ENCODE results near the gene MLST8. TPM values are rescaled to one million over a fixed set of nuclear protein-coding genes. Genes with fewer than 3 reads are reported as not detected.

MLST8 gene
- total RNA-seq, 4 donors from 2014 or later = 33.1 to 48.8 (median 42.8) TPM

DNA sequence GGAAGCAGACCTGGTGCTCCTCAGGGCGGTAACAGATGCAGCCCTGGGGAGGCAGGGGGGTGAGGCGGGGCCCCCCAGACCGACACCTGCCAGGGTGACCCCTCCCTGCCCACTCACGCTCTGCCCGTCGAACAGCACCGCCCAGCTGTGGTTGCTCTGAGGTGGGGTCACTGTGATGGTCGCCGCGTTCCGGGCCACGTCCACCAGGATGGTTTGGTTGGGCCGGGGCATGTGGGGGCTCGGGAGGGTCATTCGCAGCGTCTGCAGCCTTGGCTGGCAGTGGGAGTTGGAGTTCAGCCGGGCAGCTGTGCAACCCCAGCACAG is 4.7 kb downstream of the MLST8 start:
- DNase-seq = no peak
- Histone ChIP-seq H3K4me1 (peaks cover 33 to 49% (median 42%) of the 10 kb centered on the region in 3 donors), H3K27ac (no peak overlapping the region), H3K4me3 (no peak overlapping the region), H3K27me3 (no peaks in the 10 kb centered on the region), H3K36me3 (peaks cover 14 to 43% (median 25%) of the 10 kb centered on the region in 3 donors), H3K9me3 (no peaks in the 10 kb centered on the region)
- TF ChIP-seq, protein P1, sequence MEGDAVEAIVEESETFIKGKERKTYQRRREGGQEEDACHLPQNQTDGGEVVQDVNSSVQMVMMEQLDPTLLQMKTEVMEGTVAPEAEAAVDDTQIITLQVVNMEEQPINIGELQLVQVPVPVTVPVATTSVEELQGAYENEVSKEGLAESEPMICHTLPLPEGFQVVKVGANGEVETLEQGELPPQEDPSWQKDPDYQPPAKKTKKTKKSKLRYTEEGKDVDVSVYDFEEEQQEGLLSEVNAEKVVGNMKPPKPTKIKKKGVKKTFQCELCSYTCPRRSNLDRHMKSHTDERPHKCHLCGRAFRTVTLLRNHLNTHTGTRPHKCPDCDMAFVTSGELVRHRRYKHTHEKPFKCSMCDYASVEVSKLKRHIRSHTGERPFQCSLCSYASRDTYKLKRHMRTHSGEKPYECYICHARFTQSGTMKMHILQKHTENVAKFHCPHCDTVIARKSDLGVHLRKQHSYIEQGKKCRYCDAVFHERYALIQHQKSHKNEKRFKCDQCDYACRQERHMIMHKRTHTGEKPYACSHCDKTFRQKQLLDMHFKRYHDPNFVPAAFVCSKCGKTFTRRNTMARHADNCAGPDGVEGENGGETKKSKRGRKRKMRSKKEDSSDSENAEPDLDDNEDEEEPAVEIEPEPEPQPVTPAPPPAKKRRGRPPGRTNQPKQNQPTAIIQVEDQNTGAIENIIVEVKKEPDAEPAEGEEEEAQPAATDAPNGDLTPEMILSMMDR (IDR thresholded peaks at IDR 0.05) = no peak
- no peak for TF ChIP-seq POLR2A (IDR thresholded peaks at IDR 0.05)
- 87% methylated on average over 11 of the region's 17 CpGs; no CpG with 5 or more reads in 1 of the 2 donors for WGBS, 2 donors
- intact Hi-C loops (cut with DNase I) = no loop called here

DNA sequence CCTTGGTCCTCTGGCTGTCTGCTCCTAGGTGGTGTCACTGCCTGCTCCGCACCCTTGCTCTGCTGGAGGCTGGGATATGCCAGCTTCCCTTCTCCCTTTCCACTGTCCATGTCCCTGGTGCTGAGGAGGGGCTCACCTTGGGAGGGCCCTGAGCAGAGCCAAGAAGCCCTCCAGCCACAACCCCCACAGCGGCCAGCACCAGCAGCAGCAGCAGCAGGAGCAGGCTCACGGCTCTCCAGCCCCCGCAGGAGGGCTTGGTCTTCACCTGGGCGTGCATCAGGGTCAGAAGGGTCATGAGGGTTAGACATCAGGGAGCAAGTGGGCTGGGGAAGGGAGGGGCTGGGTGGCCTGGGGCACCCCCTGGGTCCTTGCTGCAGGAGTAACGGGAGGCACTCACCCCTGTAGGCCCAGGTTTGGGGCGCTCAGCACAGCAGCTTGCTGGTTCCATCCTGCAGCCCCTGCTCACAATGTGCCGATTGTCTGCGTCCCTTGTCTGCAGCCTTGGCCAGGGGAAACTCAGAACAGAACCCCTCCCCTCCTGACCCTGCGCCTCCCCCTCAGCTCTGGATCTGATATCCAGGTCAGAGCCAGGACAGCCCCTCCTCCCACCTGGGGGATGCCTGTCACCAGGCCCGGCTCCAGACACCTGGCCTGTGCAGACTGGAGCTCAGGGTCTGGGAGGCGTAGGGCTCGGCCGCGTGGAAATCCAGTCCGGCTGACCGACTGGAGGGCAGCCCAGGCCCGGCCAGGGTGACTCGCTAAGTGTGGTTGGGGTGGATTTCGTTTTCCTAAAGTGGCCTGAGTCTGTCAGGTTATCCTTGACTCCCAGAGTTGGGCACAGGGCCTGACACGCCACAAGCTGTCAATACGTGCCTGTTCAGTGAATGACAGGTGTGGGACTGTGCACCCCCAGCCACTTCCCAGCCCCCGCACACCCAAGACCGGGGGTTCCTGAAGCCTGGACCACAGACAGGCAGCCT is 5.4 kb downstream of the MLST8 start, which contains the start of gene BRICD5:
TSS of gene BRICD5 (minus strand) at position 478 of the 980 bp plus-strand sequence. CDS start at position 448, 30 bp downstream.
- Histone ChIP-seq H3K9me3 (no peaks in the 10 kb centered on the region), H3K27ac (peak within 1 kb of the TSS in 1 of 4 donors; percentile 8), H3K27me3 (no peaks in the 10 kb centered on the region), H3K4me1 (peaks cover 33 to 53% (median 40%) of the 10 kb centered on the region in 3 donors), H3K36me3 (peaks cover 14 to 43% (median 25%) of the 10 kb centered on the region in 3 donors), H3K4me3 (no peak within 1 kb of the TSS)
- intact Hi-C loops (cut with DNase I) = no loop called here
- WGBS, 2 donors = 45 to 55% methylated on average over 5 to 7 of the region's 24 CpGs
- DNase-seq = no peak
- TF ChIP-seq POLR2A (IDR thresholded peaks at IDR 0.05) = no peak
- TF ChIP-seq, protein P1 (IDR thresholded peaks at IDR 0.05) = no peak

- Histone ChIP-seq H3K9me3 (no peaks in the 10 kb centered on the region), H3K27ac (peak overlapping the region in 1 of 4 donors; percentile 8), H3K36me3 (peaks cover 14 to 37% (median 24%) of the 10 kb centered on the region in 3 donors), H3K27me3 (no peaks in the 10 kb centered on the region), H3K4me3 (no peak overlapping the region), H3K4me1 (peaks cover 22 to 44% (median 28%) of the 10 kb centered on the region in 3 donors)
- WGBS, 2 donors = 60% methylated on average over 4 of the region's 11 CpGs; no CpG with 5 or more reads in 1 of the 2 donors
- intact Hi-C loops (cut with DNase I) = no loop called here
- TF ChIP-seq POLR2A (IDR thresholded peaks at IDR 0.05) = no peak
- TF ChIP-seq, protein P1 (IDR thresholded peaks at IDR 0.05) = no peak
- DNase-seq = no peak
Observed at GRCh38 chr16:2211923-2212347, 6.7 kb downstream of the MLST8 start.

GRCh38 chr16:2212362-2213324 is 7.4 kb downstream of the MLST8 start:
- 14 to 86% methylated on average over 2 to 7 of the region's 19 CpGs for WGBS, 2 donors
- Histone ChIP-seq H3K27me3 (no peaks in the 10 kb centered on the region), H3K9me3 (no peaks in the 10 kb centered on the region), H3K4me3 (peak overlapping the region in 1 of 4 donors; percentile 92), H3K4me1 (peaks cover 20 to 40% (median 25%) of the 10 kb centered on the region in 3 donors), H3K36me3 (peaks cover 11 to 30% (median 17%) of the 10 kb centered on the region in 3 donors), H3K27ac (peak overlapping the region in 1 of 4 donors; percentile 8)
- no peak for TF ChIP-seq POLR2A (IDR thresholded peaks at IDR 0.05)
- TF ChIP-seq, protein P1 (IDR thresholded peaks at IDR 0.05) = no peak
- intact Hi-C loops (cut with DNase I) = no loop called here
- DNase-seq = no peak
